Esophagus muscularis mucosa (tissue), 4 donors: ENCODE data around the gene TFF2. TPM values are rescaled to one million over a fixed set of nuclear protein-coding genes. Genes with fewer than 3 reads are reported as not detected.

Source experiments
- DNase-seq: peaks from one replicate; pipeline ENCODE4 v3.0.0-alpha.2; 2017; ENCODE audit errors: extremely low spot score
- H3K27ac ChIP-seq, 4 donors: fragments of 200-600 bp; sonication (generic); replicated peaks in 1 of 4; 1 replicate in 3 of 4; 2 replicates in 1 of 4; pipeline ENCODE4 v1.5.1; 2016 to 2019; ENCODE audit warnings: mild to moderate bottlenecking in 1 of 4
- H3K27me3 ChIP-seq, 4 donors: fragments of 200-600 bp; sonication (generic); one replicate each; pipeline versions ENCODE4 v1.5.1 to v1.6.0; 2016 to 2019
- H3K36me3 ChIP-seq, 4 donors: fragments of 200-600 bp; sonication (generic); one replicate each; pipeline ENCODE4 v1.5.1; 2016 to 2019
- H3K4me1 ChIP-seq, 4 donors: fragments of 200-600 bp; sonication (generic); one replicate each; pipeline ENCODE4 v1.5.1; 2016 to 2019
- H3K4me3 ChIP-seq, 4 donors: fragments of 200-600 bp; sonication (generic); 1 replicate in 2 of 4; 2 replicates in 2 of 4; pipeline ENCODE4 v1.5.1; 2016 to 2019; ENCODE audit warnings: mild to moderate bottlenecking in 4 of 4, moderate library complexity in 1 of 4
- H3K9me3 ChIP-seq, 4 donors: fragments of 200-600 bp; sonication (generic); 1 replicate in 3 of 4; 2 replicates in 1 of 4; pipeline ENCODE4 v1.5.1; 2016 to 2019
- CTCF ChIP-seq, 3 experiments: fragments of 200-600 bp in 2 of 3; fragments of 450-650 bp in 1 of 3; sonication (generic) in 2 of 3; IDR thresholded peaks; one replicate each; pipeline ENCODE4 v1.5.1; 2017 to 2019; ENCODE audit warnings: antibody characterized with exemption in 3 of 3, mild to moderate bottlenecking in 2 of 3, moderate library complexity in 1 of 3
- EP300 ChIP-seq: sonication (generic); formaldehyde crosslinking; IDR thresholded peaks from one replicate; pipeline ENCODE4 v1.6.1; 2017; ENCODE audit warnings: antibody characterized with exemption
- POLR2A ChIP-seq: fragments of 450-650 bp; IDR thresholded peaks from one replicate; pipeline ENCODE4 v1.6.1; 2017; ENCODE audit warnings: antibody characterized with exemption, moderate library complexity, mild to moderate bottlenecking, low read depth
- POLR2AphosphoS5 ChIP-seq, 2 donors: sonication (generic); formaldehyde crosslinking; IDR thresholded peaks; one replicate each; pipeline ENCODE4 v1.6.1; 2017; ENCODE audit warnings: antibody characterized with exemption in 2 of 2
- WGBS: methylation state at CpG from one replicate; pipeline ENCODE4 v1.1.5; 2018; 5-methylcytosine and 5-hydroxymethylcytosine counted together
- intact Hi-C: fragments of 100-400 bp; cut with DNase I; formaldehyde crosslinking; loops from one replicate; pipeline ENCODE4 v1.15.1; 2023
- total RNA-seq, 4 donors: library from RNA; depleted of rRNA; stranded (reverse); fragments of >200 nt; gene quantifications; one replicate each; pipeline versions ENCODE4 v1.1.0 to v1.2.1, GENCODE V29; 2016

The TFF2 gene
- total RNA-seq, 4 donors from 2014 or later: not detected

GRCh38 chr21:42381347-42381984, 30.7 kb upstream of the TFF2 start:
- no peak for DNase-seq
- TF ChIP-seq CTCF (IDR thresholded peaks at IDR 0.05) (peak in 2 of 3 experiments; percentile 25 to 43), POLR2AphosphoS5 (IDR thresholded peaks at IDR 0.05) (no peak)
- intact Hi-C loops: no loop called here
- H3K4me3 ChIP-seq: no peak overlapping the region
- peaks cover 0 to 13% (median 9%) of the 10 kb centered on the region in 4 donors for H3K9me3 ChIP-seq
- no peak overlapping the region for H3K27ac ChIP-seq
- WGBS: no CpG with 5 or more reads among the region's 1 CpG
- H3K27me3 ChIP-seq: peaks cover 0 to 29% (median 0%) of the 10 kb centered on the region in 4 donors
- H3K4me1 ChIP-seq: no peaks in the 10 kb centered on the region
- no peaks in the 10 kb centered on the region for H3K36me3 ChIP-seq

GRCh38 chr21:42379426-42380215, 28.8 kb upstream of the TFF2 start:
- intact Hi-C loops: no loop called here
- DNase-seq: no peak
- H3K9me3 ChIP-seq: peaks cover 0 to 13% (median 9%) of the 10 kb centered on the region in 4 donors
- H3K4me3 ChIP-seq: no peak overlapping the region
- no peak for TF ChIP-seq POLR2AphosphoS5 (IDR thresholded peaks at IDR 0.05)
- no peak for TF ChIP-seq POLR2A
- TF ChIP-seq CTCF (IDR thresholded peaks at IDR 0.05): no peak
- no peak for TF ChIP-seq EP300
- no peak overlapping the region for H3K27ac ChIP-seq
- no peaks in the 10 kb centered on the region for H3K36me3 ChIP-seq
- 75% methylated on average over 13 of the region's 17 CpGs for WGBS
- H3K4me1 ChIP-seq: no peaks in the 10 kb centered on the region
- H3K27me3 ChIP-seq: peaks cover 0 to 37% (median 0%) of the 10 kb centered on the region in 4 donors

- Histone ChIP-seq H3K27me3 (peaks cover 0 to 41% (median 0%) of the 10 kb centered on the region in 4 donors), H3K4me1 (no peaks in the 10 kb centered on the region), H3K9me3 (peaks cover 0 to 13% (median 9%) of the 10 kb centered on the region in 4 donors), H3K4me3 (no peak overlapping the region), H3K36me3 (no peaks in the 10 kb centered on the region), H3K27ac (no peak overlapping the region)
- TF ChIP-seq CTCF (IDR thresholded peaks at IDR 0.05) (no peak), POLR2A (no peak)
- DNase-seq: no peak
- intact Hi-C loops: no loop called here
- 74% methylated on average over 8 of the region's 8 CpGs for WGBS
Observed at GRCh38 chr21:42378418-42378817, 27.6 kb upstream of the TFF2 start.

GRCh38 chr21:42377951-42378340, 27.2 kb upstream of the TFF2 start:
- Histone ChIP-seq H3K4me1 (no peaks in the 10 kb centered on the region), H3K27ac (no peak overlapping the region), H3K36me3 (no peaks in the 10 kb centered on the region), H3K27me3 (peaks cover 0 to 41% (median 0%) of the 10 kb centered on the region in 4 donors), H3K4me3 (no peak overlapping the region), H3K9me3 (peaks cover 0 to 13% (median 9%) of the 10 kb centered on the region in 4 donors)
- intact Hi-C loops: no loop called here
- no peak for DNase-seq
- TF ChIP-seq CTCF (IDR thresholded peaks at IDR 0.05) (no peak), EP300 (no peak), POLR2AphosphoS5 (IDR thresholded peaks at IDR 0.05) (no peak), POLR2A (no peak)
- 90% methylated on average over 5 of the region's 5 CpGs for WGBS
